Measurements from ENCODE around the gene GRAMD1B.

- TF ChIP-seq POLR2A (IDR thresholded peaks at IDR 0.05; ENCODE audit: borderline replicate concordance, extremely low read depth, insufficient read depth, insufficient read length): no peak
- TF ChIP-seq CTCF (IDR thresholded peaks at IDR 0.05 in 2 of 3, conservative IDR thresholded peaks at IDR 0.05 in 1 of 3; ENCODE audit: borderline replicate concordance in 1 of 3, insufficient read depth in 1 of 3, low read depth in 2 of 3, low read length in 2 of 3): no peak
- no peak for TF ChIP-seq SP1 (IDR thresholded peaks at IDR 0.05; ENCODE audit: low read depth)
- TF ChIP-seq POLR2AphosphoS5 (IDR thresholded peaks at IDR 0.05; ENCODE audit: low read depth, low read length): no peak
- TF ChIP-seq CEBPB (IDR thresholded peaks at IDR 0.05; ENCODE audit: low read depth): no peak
- no peak for TF ChIP-seq EZH2 (IDR thresholded peaks at IDR 0.05)
- TF ChIP-seq SIN3A (IDR thresholded peaks at IDR 0.05; ENCODE audit: low read depth): no peak
- TF ChIP-seq JUND (IDR thresholded peaks at IDR 0.05): no peak
These were observed 46.0 kb upstream of the GRAMD1B start for GRCh38 chr11:123384116-123384515.
